GM19023 (cell line): Measurements from ENCODE around the gene SCN10A.

Experiments used
- ATAC-seq: cut with Tn5 transposase; IDR thresholded peaks from one replicate; pipeline ENCODE4 v1.9.1; 2021; ENCODE audit warnings: mild to moderate bottlenecking, moderate library complexity; ENCODE audit not compliant: unreplicated experiment

Gene SCN10A

DNA sequence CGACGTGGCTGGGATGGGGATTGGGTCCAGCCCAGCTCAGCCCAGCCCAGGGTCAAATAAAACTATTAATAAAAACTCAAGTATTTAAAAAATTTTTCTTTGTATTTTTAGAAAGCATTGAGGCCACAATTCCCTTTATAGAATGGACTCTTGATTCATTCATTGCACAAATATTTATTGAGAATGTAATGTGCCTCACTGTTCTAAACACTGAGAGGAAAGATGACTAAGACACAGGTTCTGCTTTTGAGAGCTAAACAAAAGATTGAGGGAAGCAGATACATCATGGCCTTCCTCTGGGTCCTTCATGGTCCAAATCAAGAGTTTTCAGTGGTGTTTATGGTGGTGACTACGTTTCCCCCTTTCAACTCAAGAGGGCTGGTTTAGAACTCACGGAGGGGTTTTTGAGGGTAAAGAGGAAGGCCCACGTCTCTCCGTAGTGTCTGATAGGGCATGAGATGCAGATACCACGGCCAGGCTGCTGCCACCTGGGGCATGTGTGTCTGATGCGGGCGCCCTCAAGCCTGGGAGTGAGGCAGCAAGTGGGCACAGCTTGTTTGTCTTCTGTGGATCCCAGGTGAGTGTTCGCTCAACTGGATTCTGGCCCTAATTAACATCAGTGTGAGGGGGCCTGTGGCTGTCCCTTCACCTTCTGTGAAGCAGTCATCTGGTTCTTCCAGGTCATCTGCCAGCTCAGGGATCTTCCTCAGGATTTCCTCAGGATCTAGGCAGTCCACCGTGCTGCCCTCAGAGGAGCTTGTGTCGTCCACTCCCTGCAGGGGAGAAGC, 93.0 kb downstream of the SCN10A start:
- no peak for ATAC-seq

DNA sequence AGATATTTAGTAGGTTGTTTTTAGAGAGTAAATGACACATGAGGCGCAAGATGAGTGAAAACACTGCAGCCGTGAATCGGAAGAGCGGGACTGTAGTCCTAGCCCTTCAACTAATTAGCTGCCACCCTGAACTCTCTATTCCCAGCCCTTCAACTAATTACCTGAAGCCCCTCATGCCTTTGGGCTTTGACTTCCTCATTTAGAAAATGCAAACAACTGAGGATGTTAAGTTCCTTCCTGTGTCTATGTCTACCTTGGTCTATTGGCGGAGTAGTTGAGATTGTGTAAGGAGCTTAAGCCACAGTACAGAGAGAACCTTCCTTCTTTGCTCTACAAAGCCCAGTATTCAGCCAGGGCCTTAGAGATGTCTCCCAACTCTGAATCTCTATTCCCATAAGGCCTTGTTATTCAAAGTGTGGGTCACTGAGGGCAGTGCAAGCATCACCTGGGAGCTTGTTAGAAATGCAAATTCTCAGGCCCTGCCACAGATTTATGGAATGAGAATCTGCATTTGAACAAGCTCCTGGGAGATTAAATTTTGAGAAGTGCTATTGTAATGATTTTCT, 94.7 kb downstream of the SCN10A start:
- ATAC-seq: no peak

DNA sequence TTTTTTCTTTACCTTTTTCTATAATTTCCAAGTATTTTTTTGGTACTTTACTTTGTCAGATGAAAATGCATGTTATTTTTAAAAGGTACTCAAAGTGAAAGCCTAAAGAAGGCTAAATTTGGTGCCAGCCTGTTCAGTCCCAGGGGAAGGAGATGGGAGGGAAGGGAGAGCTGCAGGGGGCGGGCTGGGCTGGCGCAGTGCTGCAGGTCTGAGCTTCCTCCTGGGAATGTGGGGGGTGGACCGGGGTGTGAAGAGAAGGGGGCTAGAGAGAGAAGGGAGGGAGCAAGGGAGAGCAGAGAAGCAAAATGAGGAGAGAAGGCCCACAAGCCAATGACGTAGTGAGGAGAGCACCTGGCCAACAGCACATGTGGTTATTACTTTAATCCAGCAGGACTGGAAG, 95.6 kb downstream of the SCN10A start:
- ATAC-seq: no peak

DNA sequence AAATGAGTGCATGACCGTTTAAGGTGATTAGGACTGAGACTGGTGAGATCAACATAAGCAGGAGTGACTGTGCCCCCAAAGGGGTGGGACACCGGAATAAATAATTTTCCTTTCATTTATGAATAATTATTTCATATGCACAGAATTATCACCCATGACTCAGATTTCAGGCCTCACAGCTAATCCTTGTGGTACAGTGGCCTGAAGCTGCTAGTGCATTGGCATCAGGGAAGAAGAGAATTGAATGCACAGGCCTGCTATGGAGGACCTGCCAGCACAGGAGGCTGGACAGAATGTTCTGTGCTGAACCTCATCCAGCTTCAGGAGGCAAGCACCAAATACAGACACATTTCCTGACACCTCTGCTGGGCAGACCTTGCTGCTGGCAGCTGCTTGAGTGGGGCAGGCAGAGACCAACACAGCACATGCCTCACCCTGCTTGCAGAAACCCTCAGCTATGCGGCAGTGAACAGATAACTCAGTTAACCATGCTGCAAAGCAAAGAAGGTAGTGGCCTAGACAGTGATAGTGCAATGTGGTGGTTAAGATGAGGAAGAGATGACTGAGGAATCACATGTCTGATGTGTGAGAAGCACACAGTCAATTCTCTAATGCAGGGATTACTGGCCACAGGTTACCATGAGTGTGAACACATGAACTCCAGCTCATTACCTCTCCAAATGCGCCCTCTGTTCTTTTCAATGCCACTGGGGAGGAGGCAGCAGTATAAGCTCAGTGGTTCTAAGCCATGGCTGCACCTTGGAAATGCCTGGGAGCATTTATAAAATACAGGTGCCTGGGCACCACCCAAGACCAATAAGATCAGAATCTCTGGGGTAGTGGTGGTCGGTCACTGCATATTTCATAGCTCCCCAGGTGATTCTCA, 98.4 kb downstream of the SCN10A start:
- no peak for ATAC-seq

GRCh38 chr3:38713121-38713520, 102.9 kb downstream of the SCN10A start:
- ATAC-seq: no peak

DNA sequence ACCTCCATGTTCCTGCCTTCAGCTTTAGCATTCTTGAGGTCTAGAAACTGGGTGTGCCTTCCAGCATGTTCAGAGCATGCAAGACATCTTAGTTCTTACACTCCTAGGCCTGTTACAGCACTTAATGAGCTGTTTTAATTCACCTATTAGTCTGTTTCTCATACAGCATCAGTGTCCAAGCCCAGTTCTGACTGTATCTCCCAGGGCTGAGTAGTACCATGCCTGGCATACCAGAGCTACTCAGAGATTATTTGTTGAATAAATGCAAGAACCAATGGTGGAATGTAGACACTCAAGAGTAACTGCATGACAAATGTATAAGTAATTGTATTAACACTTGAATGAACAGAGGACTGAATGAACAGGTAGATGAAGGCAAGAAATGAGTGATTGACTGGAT, 104.7 kb downstream of the SCN10A start:
- ATAC-seq: no peak

GRCh38 chr3:38707730-38708129, 108.3 kb downstream of the SCN10A start:
- no peak for ATAC-seq

GRCh38 chr3:38706961-38707360, 109.1 kb downstream of the SCN10A start:
- ATAC-seq: no peak

GRCh38 chr3:38702231-38702630, 113.8 kb downstream of the SCN10A start:
- no peak for ATAC-seq

- ATAC-seq: no peak
These were observed 117.3 kb downstream of the SCN10A start for GRCh38 chr3:38698760-38699159.

DNA sequence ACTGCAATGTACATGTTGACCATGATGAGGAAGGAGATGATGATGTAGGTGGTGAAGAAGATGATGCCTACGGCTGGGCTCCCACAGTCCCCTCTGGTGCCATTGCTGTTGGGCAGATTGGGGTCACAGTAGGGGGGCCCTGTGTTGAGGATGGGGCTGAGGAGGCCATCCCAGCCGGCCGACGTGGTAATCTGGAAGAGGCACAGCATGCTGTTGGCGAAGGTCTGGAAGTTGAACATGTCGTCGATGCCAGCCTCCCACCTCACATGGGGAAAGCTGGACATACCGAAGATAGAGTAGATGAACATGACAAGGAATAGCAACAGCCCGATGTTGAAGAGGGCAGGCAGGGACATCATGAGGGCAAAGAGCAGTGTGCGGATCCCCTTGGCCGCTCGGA, 118.0 kb downstream of the SCN10A start:
- no peak for ATAC-seq

GRCh38 chr3:38696034-38696433, 120.0 kb downstream of the SCN10A start:
- no peak for ATAC-seq

DNA sequence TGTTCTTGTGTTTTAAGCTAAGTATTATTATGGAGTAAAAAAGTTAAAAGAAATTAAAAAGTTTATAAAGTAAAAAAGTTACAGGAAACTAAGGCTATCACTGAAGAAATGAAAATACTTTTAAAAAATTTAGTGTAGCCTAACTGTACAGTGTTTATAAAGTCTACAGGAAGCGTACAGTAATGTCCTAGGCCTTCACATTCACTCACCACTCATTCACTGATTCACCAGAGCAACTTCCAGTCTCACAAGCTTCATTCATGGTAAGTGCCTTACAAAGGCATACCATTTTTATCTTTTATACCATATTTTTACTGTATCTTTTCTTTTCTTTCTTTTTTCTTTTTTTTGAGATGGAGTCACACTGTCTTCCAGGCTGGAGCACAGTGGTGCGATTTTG, 125.8 kb downstream of the SCN10A start:
- no peak for ATAC-seq

- ATAC-seq: no peak
These were observed 126.2 kb downstream of the SCN10A start for GRCh38 chr3:38689774-38690173.

GRCh38 chr3:38689346-38689745, 126.7 kb downstream of the SCN10A start:
- no peak for ATAC-seq

DNA sequence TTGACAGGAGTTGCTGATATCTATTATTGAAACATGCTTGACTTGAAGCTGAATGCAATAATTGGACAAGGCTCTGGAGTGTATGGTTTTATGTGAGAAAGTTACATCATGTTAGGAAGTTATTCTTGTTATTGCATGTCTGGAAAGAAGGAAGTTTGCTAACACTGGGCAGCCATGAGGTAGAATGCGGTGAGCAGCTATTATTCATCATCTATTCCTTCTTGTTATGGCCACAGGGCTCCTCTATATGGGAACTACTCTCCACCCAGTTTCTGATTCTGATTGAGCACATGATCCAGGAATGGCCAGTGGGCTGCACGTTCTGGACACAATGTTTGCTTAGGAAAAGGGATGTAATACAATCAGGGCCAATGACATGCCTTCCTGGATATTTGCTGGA, 128.7 kb downstream of the SCN10A start:
- ATAC-seq: no peak

DNA sequence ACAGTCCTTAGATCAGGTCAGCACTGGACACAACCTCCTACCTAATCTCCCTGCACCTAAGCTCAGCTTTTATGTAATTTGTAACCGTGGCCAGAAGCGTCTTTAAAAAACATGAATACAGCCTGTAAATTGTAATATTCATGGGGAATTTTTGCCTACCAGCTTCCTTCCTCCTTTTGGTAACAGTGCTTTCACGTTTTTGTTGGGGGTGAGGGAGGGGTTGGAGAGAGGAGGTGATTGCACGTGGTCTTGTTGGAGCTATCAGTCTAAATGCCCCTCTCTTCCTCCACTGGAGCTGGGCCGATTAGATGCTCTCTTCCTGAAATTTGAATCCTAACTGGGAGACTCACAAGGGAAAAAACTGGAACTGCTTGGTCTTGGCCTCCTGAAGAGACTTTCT, 131.5 kb downstream of the SCN10A start:
- ATAC-seq: no peak

DNA sequence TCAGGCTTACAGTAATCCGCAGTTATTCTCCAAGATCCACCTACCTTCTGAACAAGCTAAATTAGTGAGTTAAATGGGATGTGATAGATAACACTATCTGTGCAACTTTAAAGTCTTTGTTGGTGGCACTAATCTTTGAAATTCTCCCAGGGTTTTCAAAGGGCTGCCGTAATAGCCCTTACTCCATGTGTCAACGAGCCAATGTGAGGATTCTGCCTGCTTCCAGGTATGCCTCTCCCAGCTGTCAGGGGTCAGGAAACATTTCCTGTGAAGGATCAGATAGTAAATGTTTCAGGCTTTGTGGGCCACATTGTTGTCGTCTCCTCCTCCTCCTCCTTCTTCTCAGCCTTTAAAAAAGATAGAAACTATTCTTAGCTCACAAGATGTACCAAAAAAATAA, 146.3 kb downstream of the SCN10A start:
- ATAC-seq: no peak

- ATAC-seq: no peak
These were observed 153.5 kb downstream of the SCN10A start for GRCh38 chr3:38662544-38662943.

- ATAC-seq: no peak
These were observed 157.2 kb downstream of the SCN10A start for GRCh38 chr3:38658841-38659240.

DNA sequence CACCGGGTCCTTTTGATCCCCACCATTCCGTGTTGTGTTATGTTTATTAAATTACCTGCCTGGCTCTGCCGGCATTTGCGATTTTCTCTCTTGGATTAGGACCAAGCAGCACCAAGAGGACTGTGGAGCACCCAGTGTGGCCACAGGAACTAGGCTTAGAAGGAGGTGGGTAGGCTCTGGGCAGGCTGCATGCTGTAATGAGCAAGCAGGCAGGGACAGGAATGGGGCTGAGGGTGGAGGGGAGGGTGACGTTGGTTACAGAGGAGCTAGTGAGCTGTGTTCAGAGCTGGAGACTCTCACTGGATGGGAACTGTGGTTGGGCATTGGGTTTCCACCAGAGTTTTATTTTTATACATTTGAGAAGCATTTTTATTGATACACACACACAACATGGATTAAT, 158.6 kb downstream of the SCN10A start:
- ATAC-seq: no peak
